IPS-NIHi7 (cell line): ENCODE measurements around the gene ACTL8.

Experiments used
- DNase-seq: peaks from one replicate; pipeline ENCODE4 v3.0.0; 2012; ENCODE audit warnings: mixed read lengths; ENCODE audit errors: extremely low spot score

Gene ACTL8

GRCh38 chr1:17875171-17875881 is 120.2 kb downstream of the ACTL8 start:
- no peak for DNase-seq

GRCh38 chr1:17875882-17876280 is 120.7 kb downstream of the ACTL8 start:
- no peak for DNase-seq
